ENCODE measurements around the gene KDSR. TPM values are rescaled to one million over a fixed set of nuclear protein-coding genes. Genes with fewer than 3 reads are reported as not detected.

The KDSR gene
- total and polyA plus RNA-seq, 7 donors: 7.6 to 50.5 (median 33.2) TPM

- no peak for DNase-seq
- TF ChIP-seq CTCF (IDR thresholded peaks at IDR 0.05): no peak
- TF ChIP-seq POLR2A (IDR thresholded peaks at IDR 0.05): no peak
- no peak for TF ChIP-seq EP300 (IDR thresholded peaks at IDR 0.05)
- no peak for TF ChIP-seq POLR2AphosphoS5 (IDR thresholded peaks at IDR 0.05)
- intact Hi-C loops (cut with DNase I): no loop called here
- H3K4me1 ChIP-seq: peaks cover 0 to 62% (median 42%) of the 10 kb centered on the region in 4 donors
- no peaks in the 10 kb centered on the region for H3K36me3 ChIP-seq
- H3K9me3 ChIP-seq: no peaks in the 10 kb centered on the region
- WGBS, 2 donors: 81 to 84% methylated on average over 16 of the region's 16 CpGs
- H3K27me3 ChIP-seq: no peaks in the 10 kb centered on the region
- H3K4me3 ChIP-seq: no peak overlapping the region
- peak overlapping the region in 2 of 4 donors; percentile 31 to 73 for H3K27ac ChIP-seq
These were observed 69.2 kb downstream of the KDSR start for GRCh38 chr18:63297687-63298399.

DNA sequence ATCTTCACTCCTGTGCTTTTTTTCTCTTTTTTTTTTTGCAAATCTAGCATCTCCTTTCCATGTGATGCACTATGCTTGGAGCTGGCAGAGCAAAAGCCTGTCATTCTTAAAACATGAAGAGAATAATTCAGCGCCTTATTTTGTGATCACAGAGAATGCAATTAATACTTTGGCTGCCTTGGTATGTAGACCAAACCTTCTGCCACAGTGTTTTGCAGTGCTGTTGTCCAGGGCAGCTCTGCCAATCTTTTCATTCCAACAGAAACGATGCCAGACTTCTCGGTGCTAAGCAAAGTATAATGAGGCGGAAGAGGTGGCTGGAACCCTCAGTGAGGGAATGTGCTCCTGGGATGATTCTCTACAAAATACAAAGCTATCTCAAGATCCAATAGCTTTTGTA, 73.1 kb downstream of the KDSR start:
- intact Hi-C loops (cut with DNase I): no loop called here
- no peak for TF ChIP-seq POLR2AphosphoS5 (IDR thresholded peaks at IDR 0.05)
- TF ChIP-seq EP300 (IDR thresholded peaks at IDR 0.05): no peak
- TF ChIP-seq POLR2A (IDR thresholded peaks at IDR 0.05): no peak
- no peak for TF ChIP-seq CTCF (IDR thresholded peaks at IDR 0.05)
- H3K4me1 ChIP-seq: peaks cover 0 to 54% (median 35%) of the 10 kb centered on the region in 4 donors
- no peaks in the 10 kb centered on the region for H3K27me3 ChIP-seq
- DNase-seq: no peak
- 92 to 95% methylated on average over 4 of the region's 4 CpGs for WGBS, 2 donors
- no peaks in the 10 kb centered on the region for H3K36me3 ChIP-seq
- no peaks in the 10 kb centered on the region for H3K9me3 ChIP-seq
- H3K27ac ChIP-seq: peak overlapping the region; percentile 1 to 64 (median 50)
- no peak overlapping the region for H3K4me3 ChIP-seq

DNA sequence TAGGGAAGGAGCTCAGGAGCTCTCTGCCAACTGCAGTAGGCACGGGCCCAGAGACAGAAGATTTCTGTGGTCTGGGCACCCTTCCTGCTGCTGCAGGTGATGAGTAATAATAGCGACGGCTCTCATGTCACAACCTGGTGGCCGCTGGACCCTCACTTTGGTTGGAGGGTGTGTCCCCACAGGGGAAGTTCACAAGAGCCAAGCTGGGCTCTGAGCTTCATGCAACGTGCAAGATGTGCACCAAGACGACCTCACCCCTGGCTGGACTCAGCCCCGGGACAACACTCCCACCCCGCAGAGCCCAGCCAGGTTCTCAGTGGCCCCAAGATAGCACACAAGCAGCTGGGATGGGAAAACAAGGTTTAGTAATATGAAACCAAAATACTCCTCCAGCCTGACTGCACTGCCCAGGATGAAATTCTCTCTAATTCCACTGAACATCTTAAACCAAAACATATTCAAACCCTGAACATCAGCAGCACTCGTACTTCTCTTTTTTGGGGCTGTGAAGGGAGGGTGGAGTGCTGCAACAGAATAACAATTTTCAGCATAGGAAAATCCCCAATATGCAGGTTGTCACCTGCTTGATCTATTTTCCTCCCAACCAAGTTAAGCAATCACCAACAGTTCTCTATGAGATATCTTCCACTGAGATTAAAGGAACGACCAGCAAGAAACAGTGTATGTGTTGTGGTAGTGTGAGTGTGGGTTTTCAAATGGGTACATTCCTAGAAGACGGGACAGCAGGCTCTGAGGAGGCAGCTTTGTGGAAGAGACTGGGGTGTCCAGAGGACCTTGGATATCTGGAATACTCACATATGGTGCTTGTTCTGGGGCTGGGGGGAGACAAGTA, 73.9 kb downstream of the KDSR start:
- WGBS, 2 donors: 56 to 82% methylated on average over 11 of the region's 11 CpGs
- no peaks in the 10 kb centered on the region for H3K9me3 ChIP-seq
- H3K27ac ChIP-seq: peak overlapping the region; percentile 1 to 64 (median 50)
- no peaks in the 10 kb centered on the region for H3K27me3 ChIP-seq
- H3K36me3 ChIP-seq: no peaks in the 10 kb centered on the region
- no peak for DNase-seq
- H3K4me3 ChIP-seq: no peak overlapping the region
- intact Hi-C loops (cut with DNase I): no loop called here
- TF ChIP-seq POLR2A (IDR thresholded peaks at IDR 0.05) (no peak), POLR2AphosphoS5 (IDR thresholded peaks at IDR 0.05) (no peak), EP300 (IDR thresholded peaks at IDR 0.05) (no peak), CTCF (IDR thresholded peaks at IDR 0.05) (no peak)
- peaks cover 0 to 51% (median 35%) of the 10 kb centered on the region in 4 donors for H3K4me1 ChIP-seq

DNA sequence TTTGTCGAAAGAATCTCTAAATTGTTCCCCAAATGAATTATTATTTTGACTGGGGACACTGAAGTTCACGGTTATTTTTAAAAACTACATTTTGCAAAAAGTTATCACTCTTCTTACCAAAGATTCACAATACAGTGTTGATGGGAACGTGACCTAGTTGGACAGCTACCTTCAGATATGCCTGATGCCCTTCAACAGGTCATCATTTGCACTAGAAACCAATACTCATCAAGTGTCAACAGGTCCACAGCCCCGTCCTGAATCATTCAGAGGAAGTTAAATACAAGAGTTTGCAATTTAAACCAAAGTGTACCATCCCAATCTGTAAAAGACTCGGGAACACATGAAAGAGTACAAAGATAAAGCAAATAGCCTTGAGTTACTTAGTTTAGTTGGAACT, 75.7 kb downstream of the KDSR start:
- intact Hi-C loops (cut with DNase I): no loop called here
- Histone ChIP-seq H3K27me3 (no peaks in the 10 kb centered on the region), H3K36me3 (no peaks in the 10 kb centered on the region), H3K4me1 (peaks cover 0 to 50% (median 42%) of the 10 kb centered on the region in 4 donors), H3K27ac (no peak overlapping the region), H3K9me3 (no peaks in the 10 kb centered on the region), H3K4me3 (no peak overlapping the region)
- no peak for DNase-seq
- WGBS, 2 donors: 84 to 93% methylated on average over 5 of the region's 5 CpGs
- no peak for TF ChIP-seq POLR2AphosphoS5 (IDR thresholded peaks at IDR 0.05)
- no peak for TF ChIP-seq EP300 (IDR thresholded peaks at IDR 0.05)
- no peak for TF ChIP-seq CTCF (IDR thresholded peaks at IDR 0.05)
- no peak for TF ChIP-seq POLR2A (IDR thresholded peaks at IDR 0.05)

All from sigmoid colon (tissue), 7 donors.